IMR-90 (cell line): ENCODE measurements around the gene CYFIP1. TPM values are rescaled to one million over a fixed set of nuclear protein-coding genes. Genes with fewer than 3 reads are reported as not detected.

Source experiments
- ATAC-seq: fragments of 200-7000 bp; cut with Tn5 transposase; 2 replicates; pipeline ENCODE4 v1.9.1; 2020; ENCODE audit warnings: low read depth, mild to moderate bottlenecking, moderate library complexity
- BruUV-seq: library from RNA; stranded (reverse); fragments of 400-500 nt; replicated peaks from 2 replicates; lab custom pipeline; 2021; lab: Mats Ljungman, UMichigan
- CTCF ChIA-PET: fragments of 300-600 bp; formaldehyde crosslinking; extraction: SDS; loops from one replicate; lab custom pipeline; 2021; ENCODE audit warnings: antibody characterized with exemption; lab: Yijun Ruan, JAX
- POLR2A ChIA-PET: fragments of 300-600 bp; sonication (Branson Sonifier 250); formaldehyde crosslinking; loops from one replicate; lab custom pipeline; 2022; ENCODE audit warnings: antibody characterized with exemption; ENCODE audit not compliant: unreplicated experiment; lab: Charles Lee
- DNase-seq: peaks from one replicate; pipeline ENCODE4 v3.0.0; 2013
- H2AFZ ChIP-seq: replicated peaks from 2 replicates; pipeline ENCODE3; 2013; ENCODE audit warnings: low read length, mild to moderate bottlenecking; ENCODE audit not compliant: poor library complexity
- H2AK5ac ChIP-seq: 2 replicates; pipeline ENCODE4 v1.6.1; 2013; ENCODE audit warnings: low read depth, low read length, inconsistent platforms
- H2AK9ac ChIP-seq: replicated peaks from 2 replicates; pipeline ENCODE3; 2013; ENCODE audit warnings: mild to moderate bottlenecking, low read depth, low read length, moderate library complexity; ENCODE audit not compliant: poor library complexity
- H2BK120ac ChIP-seq: 2 replicates; pipeline ENCODE4 v1.6.1; 2013; ENCODE audit warnings: low read depth, low read length, inconsistent platforms
- H2BK15ac ChIP-seq: 3 replicates; pipeline ENCODE4 v1.6.1; 2013; ENCODE audit warnings: low read depth, low read length, inconsistent platforms
- H2BK20ac ChIP-seq: 2 replicates; pipeline ENCODE4 v1.6.1; 2013; ENCODE audit warnings: low read depth, mild to moderate bottlenecking, inconsistent platforms, low read length, moderate library complexity
- H2BK5ac ChIP-seq: 2 replicates; pipeline ENCODE4 v1.6.1; 2013; ENCODE audit warnings: mild to moderate bottlenecking, low read depth, low read length, inconsistent platforms; ENCODE audit not compliant: poor library complexity, severe bottlenecking
- H3K14ac ChIP-seq: replicated peaks from 2 replicates; pipeline ENCODE4 v1.6.1; 2013; ENCODE audit warnings: low read depth, low read length, inconsistent platforms
- H3K18ac ChIP-seq: 2 replicates; pipeline ENCODE4 v1.6.1; 2013; ENCODE audit warnings: low read depth, low read length, control low read depth
- H3K23ac ChIP-seq: 2 replicates; pipeline ENCODE4 v1.6.1; 2013; ENCODE audit warnings: low read depth, low read length, inconsistent platforms
- H3K27ac ChIP-seq: 2 replicates; pipeline ENCODE4 v1.5.1; 2013; ENCODE audit warnings: mild to moderate bottlenecking, control low read depth, low read length; ENCODE audit not compliant: insufficient read depth
- H3K27me3 ChIP-seq: 2 replicates; pipeline ENCODE4 v1.6.1; 2013; ENCODE audit warnings: low read length; ENCODE audit not compliant: control insufficient read depth, insufficient read depth
- H3K36me3 ChIP-seq: 2 replicates; pipeline ENCODE4 v1.6.1; 2013; ENCODE audit warnings: low read length, mixed read lengths; ENCODE audit not compliant: control insufficient read depth, insufficient read depth
- H3K4ac ChIP-seq: 2 replicates; pipeline ENCODE4 v1.6.1; 2013; ENCODE audit warnings: low read depth, low read length, inconsistent platforms
- H3K4me1 ChIP-seq: 2 replicates; pipeline ENCODE4 v1.6.1; 2013; ENCODE audit warnings: low read length, mixed read lengths; ENCODE audit not compliant: control insufficient read depth, insufficient read depth
- H3K4me2 ChIP-seq: 2 replicates; pipeline ENCODE4 v1.6.1; 2013; ENCODE audit warnings: low read depth, mild to moderate bottlenecking, control low read depth, low read length, moderate library complexity
- H3K4me3 ChIP-seq: 2 replicates; pipeline ENCODE4 v1.5.1; 2013; ENCODE audit warnings: low read depth, mild to moderate bottlenecking, control low read depth, low read length, moderate library complexity; ENCODE audit not compliant: insufficient read depth
- H3K56ac ChIP-seq: 2 replicates; pipeline ENCODE4 v1.6.1; 2013; ENCODE audit warnings: low read length, inconsistent platforms; ENCODE audit not compliant: insufficient read depth; ENCODE audit errors: extremely low read depth
- H3K79me1 ChIP-seq, 2 experiments: 2 replicates each; pipeline ENCODE4 v1.6.1; 2013; ENCODE audit warnings: low read length in 2 of 2, inconsistent platforms in 1 of 2, low read depth in 1 of 2
- H3K9ac ChIP-seq: 2 replicates; pipeline ENCODE4 v1.6.1; 2013; ENCODE audit warnings: low read depth, low read length, control low read depth
- H3K9me1 ChIP-seq: 2 replicates; pipeline ENCODE4 v1.6.1; 2013; ENCODE audit warnings: low read length, inconsistent platforms; ENCODE audit not compliant: insufficient read depth
- H3K9me3 ChIP-seq: 2 replicates; pipeline ENCODE4 v1.6.1; 2013; ENCODE audit warnings: low read length; ENCODE audit not compliant: control insufficient read depth, insufficient read depth
- H4K20me1 ChIP-seq: 2 replicates; pipeline ENCODE4 v1.6.1; 2013; ENCODE audit warnings: low read length, inconsistent platforms; ENCODE audit not compliant: insufficient read depth
- H4K5ac ChIP-seq: 2 replicates; pipeline ENCODE4 v1.6.1; 2013; ENCODE audit warnings: mild to moderate bottlenecking, low read depth, low read length, control low read depth
- H4K8ac ChIP-seq, 2 experiments: 2 replicates each; pipeline ENCODE4 v1.6.1; 2013; ENCODE audit warnings: low read depth in 2 of 2, low read length in 2 of 2, control low read depth in 1 of 2, inconsistent platforms in 1 of 2
- H4K91ac ChIP-seq: 2 replicates; pipeline ENCODE4 v1.6.1; 2013; ENCODE audit warnings: low read depth, low read length, inconsistent platforms; ENCODE audit not compliant: insufficient read depth
- BHLHE40 ChIP-seq: fragments of 150-350 bp; IDR thresholded peaks from 2 replicates; pipeline ENCODE4 v1.6.1; 2016; ENCODE audit warnings: mild to moderate bottlenecking, low read depth, low read length
- CEBPB ChIP-seq: IDR thresholded peaks from 2 replicates; pipeline ENCODE4 v1.6.1; 2012; ENCODE audit warnings: low read depth, low read length, improper control_type of control experiment
- CHD1 ChIP-seq: IDR thresholded peaks from 2 replicates; pipeline ENCODE4 v1.6.1; 2012; ENCODE audit warnings: low read depth, low read length, improper control_type of control experiment
- CTCF ChIP-seq: conservative IDR thresholded peaks from 2 replicates; pipeline ENCODE4 v1.5.1; 2012; ENCODE audit warnings: mild to moderate bottlenecking, low read depth, low read length, improper control_type of control experiment
- ELK1 ChIP-seq: fragments of 150-350 bp; IDR thresholded peaks from 2 replicates; pipeline ENCODE4 v1.6.1; 2016; ENCODE audit warnings: low read depth, mild to moderate bottlenecking, low read length, moderate library complexity, borderline replicate concordance
- FOS ChIP-seq: fragments of 150-350 bp; IDR thresholded peaks from 2 replicates; pipeline ENCODE4 v1.6.1; 2016; ENCODE audit warnings: low read depth, low read length
- MAFK ChIP-seq: IDR thresholded peaks from 2 replicates; pipeline ENCODE4 v1.6.1; 2012; ENCODE audit warnings: low read depth, low read length, improper control_type of control experiment
- MAZ ChIP-seq: IDR thresholded peaks from 2 replicates; pipeline ENCODE4 v1.6.1; 2012; ENCODE audit warnings: low read depth, mild to moderate bottlenecking, low read length, improper control_type of control experiment, moderate library complexity, borderline replicate concordance
- MXI1 ChIP-seq: IDR thresholded peaks from 2 replicates; pipeline ENCODE4 v1.6.1; 2012; ENCODE audit warnings: low read depth, mild to moderate bottlenecking, low read length, moderate library complexity, borderline replicate concordance
- NFE2L2 ChIP-seq: fragments of 150-350 bp; IDR thresholded peaks from 2 replicates; pipeline ENCODE4 v1.6.1; 2016; ENCODE audit warnings: low read depth, mild to moderate bottlenecking, low read length
- POLR2A ChIP-seq: IDR thresholded peaks from 2 replicates; pipeline ENCODE4 v1.6.1; 2012; ENCODE audit warnings: mild to moderate bottlenecking, low read depth, low read length
- RAD21 ChIP-seq: IDR thresholded peaks from 2 replicates; pipeline ENCODE4 v1.6.1; 2012; ENCODE audit warnings: low read length, improper control_type of control experiment
- RCOR1 ChIP-seq: IDR thresholded peaks from 2 replicates; pipeline ENCODE4 v1.6.1; 2012; ENCODE audit warnings: mild to moderate bottlenecking, low read length, improper control_type of control experiment; ENCODE audit not compliant: insufficient replicate concordance
- RFX5 ChIP-seq: IDR thresholded peaks from 2 replicates; pipeline ENCODE4 v1.8.0; 2012; ENCODE audit warnings: low read depth, mild to moderate bottlenecking, low read length, moderate library complexity
- SMC3 ChIP-seq: fragments of 150-350 bp; IDR thresholded peaks from 2 replicates; pipeline ENCODE4 v1.6.1; 2016; ENCODE audit warnings: low read depth, mild to moderate bottlenecking, antibody characterized with exemption, low read length, moderate library complexity
- WGBS, 2 experiments: methylation state at CpG; one replicate each; pipeline versions ENCODE4 v1.1.5 to v1.1.7; 2013; ENCODE audit warnings: missing lambda C conversion rate in 2 of 2; ENCODE audit not compliant: insufficient read length in 1 of 2; ENCODE audit errors: extremely low coverage in 2 of 2; 5-methylcytosine and 5-hydroxymethylcytosine counted together
- dilution Hi-C: fragments of 300-500 bp; cut with HindIII; formaldehyde crosslinking; loops from one replicate; pipeline ENCODE4 v1.14.3; 2018; ENCODE audit warnings: low sequenced_read_pairs; ENCODE audit not compliant: unreplicated experiment
- in situ Hi-C: fragments of 300-500 bp; cut with MboI; formaldehyde crosslinking; loops from 3 replicates; pipeline ENCODE4 v1.14.3; 2019; ENCODE audit warnings: low sequenced_read_pairs, inconsistent platforms, mixed read lengths
- intact Hi-C: fragments of 100-400 bp; cut with micrococcal nuclease; formaldehyde crosslinking; loops from 2 replicates; pipeline ENCODE4 v1.10.0; 2022
- polyA plus RNA-seq, 3 experiments: library from polyadenylated mRNA; depleted of rRNA; stranded (reverse); fragments of >200 nt; gene quantifications; 2 replicates each; pipeline ENCODE4 v1.2.3, GENCODE V29; 2012; ENCODE audit warnings: low replicate concordance in 1 of 3
- total RNA-seq: library from RNA; depleted of rRNA; stranded (reverse); fragments of >200 nt; gene quantifications from 2 replicates; pipeline ENCODE4 v1.2.3, GENCODE V29; 2012

CYFIP1 gene
- total and polyA plus RNA-seq, 2 of the 4 experiments (the other 2 are of a cell fraction): 58.4 to 163 TPM

GRCh38 chr15:22839046-22839695, 141.0 kb downstream of the CYFIP1 start:
- Histone ChIP-seq H3K14ac (peak overlapping the region; percentile 70), H2AK5ac (no peak overlapping the region), H2BK20ac (no peak overlapping the region), H4K20me1 (no peaks in the 10 kb centered on the region), H2AFZ (peak overlapping the region; percentile 93), H3K4me1 (peaks cover 2% of the 10 kb centered on the region; the same call in 1 of the 2 replicates), H4K5ac (peak overlapping the region; percentile 28), H3K9me3 (no peaks in the 10 kb centered on the region), H4K8ac (peak overlapping the region; percentile 28 to 74; a peak in 3 of 4 replicates), H3K56ac (peak overlapping the region; percentile 91), H2BK5ac (peak overlapping the region; percentile 79), H4K91ac (peak overlapping the region; percentile 49; the same call in 1 of the 2 replicates), H3K27ac (peak overlapping the region; percentile 83), H3K23ac (peak overlapping the region; percentile 84), H2AK9ac (peak overlapping the region; percentile 58), H2BK120ac (0 out of 2 replicates have a peak overlapping the region, but pooled peaks have one; percentile 7), H3K36me3 (peaks cover 2% of the 10 kb centered on the region; the same call in 1 of the 2 replicates), H3K4ac (peak overlapping the region; percentile 49), H3K9me1 (no peaks in the 10 kb centered on the region), H3K9ac (peak overlapping the region; percentile 96), H3K4me3 (peak overlapping the region; percentile 85), H3K4me2 (peak overlapping the region; percentile 100), H3K27me3 (no peaks in the 10 kb centered on the region), H3K79me1 (peaks cover 7 to 9% of the 10 kb centered on the region in 2 experiments; a peak in 3 of 4 replicates), H3K18ac (peak overlapping the region; percentile 32), H2BK15ac (no peak overlapping the region)
- TSS peak; percentile 78 for BruUV-seq
- intact Hi-C loops: loop anchor here (5.0 kb wide), 1 partner anchor 48 kb away; no protein-coding TSS in a partner anchor
- dilution Hi-C loops: no loop called here
- CTCF ChIA-PET: no interaction called here
- no peak for DNase-seq
- ATAC-seq: no peak
- in situ Hi-C loops: no loop called here
- 0% methylated on average over 1 of the region's 16 CpGs; no CpG with 5 or more reads in 1 of the 2 experiments for WGBS, 2 experiments
- POLR2A ChIA-PET: no interaction called here
- TF ChIP-seq SMC3 (no peak), MAFK (no peak), CEBPB (no peak), FOS (no peak), NFE2L2 (no peak), MXI1 (no peak), ELK1 (no peak), CHD1 (no peak), MAZ (no peak), RFX5 (no peak), BHLHE40 (no peak), RAD21 (no peak), RCOR1 (no peak), CTCF (no peak), POLR2A (no peak)
